ENCODE results near the gene MAB21L4.

MAB21L4 gene

GRCh38 chr2:240878341-240878936, 17.5 kb downstream of the MAB21L4 start:
- no peak for TF ChIP-seq CTCF (IDR thresholded peaks at IDR 0.05; ENCODE audit: insufficient read depth, missing control alignments)
- DNase-seq (ENCODE audit: insufficient read length, low spot score) (no peak), FAIRE-seq (no peak)

- no peak for FAIRE-seq
- DNase-seq (ENCODE audit: insufficient read length, low spot score): no peak
- no peak for TF ChIP-seq CTCF (IDR thresholded peaks at IDR 0.05; ENCODE audit: insufficient read depth, missing control alignments)
Observed at GRCh38 chr2:240877460-240878340, 18.3 kb downstream of the MAB21L4 start.

GRCh38 chr2:240876475-240877251, 19.3 kb downstream of the MAB21L4 start:
- TF ChIP-seq CTCF (IDR thresholded peaks at IDR 0.05; ENCODE audit: insufficient read depth, missing control alignments): no peak
- FAIRE-seq: no peak
- DNase-seq (ENCODE audit: insufficient read length, low spot score): no peak

- no peak for TF ChIP-seq CTCF (IDR thresholded peaks at IDR 0.05; ENCODE audit: insufficient read depth, missing control alignments)
- DNase-seq (ENCODE audit: insufficient read length, low spot score) (no peak), FAIRE-seq (no peak)
Observed at GRCh38 chr2:240876035-240876474, 19.9 kb downstream of the MAB21L4 start.

GRCh38 chr2:240875228-240876034, 20.5 kb downstream of the MAB21L4 start:
- FAIRE-seq (no peak), DNase-seq (ENCODE audit: insufficient read length, low spot score) (no peak)
- no peak for TF ChIP-seq CTCF (IDR thresholded peaks at IDR 0.05; ENCODE audit: insufficient read depth, missing control alignments)

GRCh38 chr2:240874715-240875227, 21.2 kb downstream of the MAB21L4 start:
- no peak for FAIRE-seq
- no peak for TF ChIP-seq CTCF (IDR thresholded peaks at IDR 0.05; ENCODE audit: insufficient read depth, missing control alignments)
- no peak for DNase-seq (ENCODE audit: insufficient read length, low spot score)

Measured in D721Med (cell line).